DOHH2 (cell line): ENCODE data around the gene EPS8.

ENCODE experiments used
- H3F3A ChIP-seq: fragments of 200-600 bp; sonication (generic), shearing (Covaris generic); 2 replicates; pipeline ENCODE4 v1.6.0; 2016; ENCODE audit warnings: antibody characterized with exemption, mild to moderate bottlenecking; ENCODE audit not compliant: control insufficient read depth, insufficient read depth
- H3K27ac ChIP-seq: fragments of 200-600 bp; sonication (generic); 2 replicates; pipeline ENCODE4 v1.5.1; 2014; ENCODE audit warnings: low read depth, mild to moderate bottlenecking, low read length, moderate library complexity
- H3K27me3 ChIP-seq: fragments of 200-600 bp; sonication (generic); 2 replicates; pipeline ENCODE4 v1.6.1; 2014; ENCODE audit warnings: mild to moderate bottlenecking, low read length, mixed read lengths; ENCODE audit not compliant: control insufficient read depth
- H3K36me3 ChIP-seq: fragments of 200-600 bp; sonication (generic); 2 replicates; pipeline ENCODE4 v1.6.1; 2014; ENCODE audit warnings: mild to moderate bottlenecking, low read length, moderate library complexity, mixed read lengths; ENCODE audit not compliant: control insufficient read depth
- H3K4me1 ChIP-seq: fragments of 200-600 bp; sonication (generic); 2 replicates; pipeline ENCODE4 v1.6.1; 2014; ENCODE audit warnings: mild to moderate bottlenecking, low read length, mixed read lengths; ENCODE audit not compliant: control insufficient read depth
- H3K4me2 ChIP-seq: fragments of 200-600 bp; sonication (generic); 2 replicates; pipeline ENCODE4 v1.6.0; 2014; ENCODE audit warnings: mild to moderate bottlenecking, low read length, moderate library complexity
- H3K4me3 ChIP-seq: fragments of 200-600 bp; sonication (generic); 2 replicates; pipeline ENCODE4 v1.5.1; 2014; ENCODE audit warnings: mild to moderate bottlenecking, low read length, mixed read lengths
- H3K79me2 ChIP-seq: fragments of 200-600 bp; sonication (generic); 2 replicates; pipeline ENCODE4 v1.6.1; 2014; ENCODE audit warnings: mild to moderate bottlenecking, low read length, mixed read lengths; ENCODE audit not compliant: control insufficient read depth
- H3K9me2 ChIP-seq: fragments of 200-600 bp; sonication (generic); replicated peaks from 2 replicates; pipeline ENCODE4 v1.6.1; 2014; ENCODE audit warnings: mild to moderate bottlenecking, low read length, mixed read lengths; ENCODE audit not compliant: control insufficient read depth
- H3K9me3 ChIP-seq: fragments of 200-600 bp; sonication (generic); 2 replicates; pipeline ENCODE4 v1.6.1; 2014; ENCODE audit warnings: antibody characterized with exemption, low read length, mixed read lengths; ENCODE audit not compliant: control insufficient read depth, insufficient read depth
- H4K20me1 ChIP-seq: fragments of 200-600 bp; sonication (generic); 2 replicates; pipeline ENCODE4 v1.6.0; 2014; ENCODE audit warnings: low read depth, mild to moderate bottlenecking, antibody characterized with exemption, low read length, moderate library complexity; ENCODE audit not compliant: control insufficient read depth, insufficient read depth
- CTCF ChIP-seq: fragments of 200-600 bp; sonication (generic); IDR thresholded peaks from one replicate; pipeline ENCODE4 v1.5.1; 2014; ENCODE audit warnings: antibody characterized with exemption, mild to moderate bottlenecking, low read depth, low read length; ENCODE audit not compliant: poor library complexity, severe bottlenecking
- EZH2phosphoT487 ChIP-seq: fragments of 200-600 bp; sonication (generic); IDR thresholded peaks from 2 replicates; pipeline ENCODE4 v1.6.1; 2017; ENCODE audit warnings: borderline replicate concordance, mild to moderate bottlenecking, antibody characterized with exemption, low read length, moderate library complexity, mixed read lengths

Gene EPS8

GRCh38 chr12:15602051-15602672, 187.0 kb downstream of the EPS8 start:
- Histone ChIP-seq H3K4me1 (no peaks in the 10 kb centered on the region), H3K9me2 (no peaks in the 10 kb centered on the region), H3K9me3 (no peaks in the 10 kb centered on the region), H3F3A (no peaks in the 10 kb centered on the region), H3K27me3 (peaks cover 6% of the 10 kb centered on the region), H4K20me1 (no peaks in the 10 kb centered on the region), H3K79me2 (no peaks in the 10 kb centered on the region), H3K4me3 (no peak overlapping the region), H3K27ac (no peak overlapping the region), H3K4me2 (no peak overlapping the region), H3K36me3 (no peaks in the 10 kb centered on the region)
- no peak for TF ChIP-seq EZH2phosphoT487
- no peak for TF ChIP-seq CTCF

GRCh38 chr12:15601210-15601800, 187.9 kb downstream of the EPS8 start:
- Histone ChIP-seq H3K79me2 (no peaks in the 10 kb centered on the region), H3K4me2 (no peak overlapping the region), H3K36me3 (no peaks in the 10 kb centered on the region), H3K27ac (no peak overlapping the region), H3K9me3 (no peaks in the 10 kb centered on the region), H3K4me1 (no peaks in the 10 kb centered on the region), H4K20me1 (no peaks in the 10 kb centered on the region), H3K27me3 (peaks cover 6% of the 10 kb centered on the region), H3K9me2 (no peaks in the 10 kb centered on the region), H3K4me3 (no peak overlapping the region), H3F3A (no peaks in the 10 kb centered on the region)
- TF ChIP-seq CTCF, result no peak
- no peak for TF ChIP-seq EZH2phosphoT487

GRCh38 chr12:15600223-15600935, 188.8 kb downstream of the EPS8 start:
- H3K36me3 ChIP-seq, result no peaks in the 10 kb centered on the region
- H3K4me1 ChIP-seq, result no peaks in the 10 kb centered on the region
- H3F3A ChIP-seq, result no peaks in the 10 kb centered on the region
- no peaks in the 10 kb centered on the region for H3K79me2 ChIP-seq
- H3K27me3 ChIP-seq, result peaks cover 6% of the 10 kb centered on the region
- no peaks in the 10 kb centered on the region for H3K9me3 ChIP-seq
- no peak overlapping the region for H3K27ac ChIP-seq
- TF ChIP-seq EZH2phosphoT487 (no peak), CTCF (no peak)
- no peak overlapping the region for H3K4me2 ChIP-seq
- no peaks in the 10 kb centered on the region for H3K9me2 ChIP-seq
- no peaks in the 10 kb centered on the region for H4K20me1 ChIP-seq
- H3K4me3 ChIP-seq, result no peak overlapping the region
